Esophagus squamous epithelium (tissue), 5 donors: ENCODE data around the gene DOCK3. TPM values are rescaled to one million over a fixed set of nuclear protein-coding genes. Genes with fewer than 3 reads are reported as not detected.

ENCODE experiments used
- DNase-seq: peaks from one replicate; lab custom pipeline; 2025; lab: John Stamatoyannopoulos, UW
- H3K27ac ChIP-seq, 4 donors: fragments of 200-600 bp; sonication (generic); one replicate each; pipeline ENCODE4 v1.5.1; 2016 to 2019; ENCODE audit warnings: mild to moderate bottlenecking in 1 of 4
- H3K27me3 ChIP-seq, 4 donors: fragments of 200-600 bp; sonication (generic); 1 replicate in 3 of 4; 2 replicates in 1 of 4; pipeline versions ENCODE4 v1.5.1 to v1.6.0; 2017 to 2021; ENCODE audit warnings: antibody characterized with exemption in 1 of 4
- H3K36me3 ChIP-seq, 3 donors: fragments of 200-600 bp; sonication (generic); one replicate each; pipeline ENCODE4 v1.5.1; 2016 to 2019
- H3K4me1 ChIP-seq, 3 donors: fragments of 200-600 bp; sonication (generic); one replicate each; pipeline ENCODE4 v1.5.1; 2017 to 2019
- H3K4me3 ChIP-seq, 4 donors: fragments of 200-600 bp; sonication (generic); 1 replicate in 3 of 4; 2 replicates in 1 of 4; pipeline ENCODE4 v1.5.1; 2016 to 2019; ENCODE audit warnings: mild to moderate bottlenecking in 2 of 4, moderate library complexity in 1 of 4
- H3K9me3 ChIP-seq, 3 donors: fragments of 200-600 bp; sonication (generic); one replicate each; pipeline ENCODE4 v1.5.1; 2016 to 2019
- CTCF ChIP-seq, 6 experiments: fragments of 450-650 bp in 4 of 6; fragments of 200-600 bp in 2 of 6; sonication (generic) in 2 of 6; IDR thresholded peaks; one replicate each; pipeline ENCODE4 v1.5.1; 2016 to 2019; ENCODE audit warnings: antibody characterized with exemption in 6 of 6, mild to moderate bottlenecking in 4 of 6, moderate library complexity in 4 of 6
- POLR2A ChIP-seq, 4 donors: fragments of 450-650 bp; IDR thresholded peaks; one replicate each; pipeline ENCODE4 v1.6.1; 2017; ENCODE audit warnings: antibody characterized with exemption in 4 of 4, mild to moderate bottlenecking in 4 of 4, moderate library complexity in 3 of 4
- WGBS, 2 donors: methylation state at CpG; one replicate each; pipeline ENCODE4 v1.1.5; 2018; 5-methylcytosine and 5-hydroxymethylcytosine counted together
- intact Hi-C: fragments of 100-400 bp; cut with DNase I; formaldehyde crosslinking; loops from one replicate; pipeline ENCODE4 v1.15.0; 2022
- total RNA-seq, 4 donors: library from RNA; depleted of rRNA; stranded (reverse); fragments of >200 nt; gene quantifications; one replicate each; pipeline ENCODE4 v1.1.0, GENCODE V29; 2016
- donor health status: DM: yes; HTN: yes; CAD: no.

The DOCK3 gene
- total RNA-seq, 4 donors from 2014 or later, result 0.92 to 1.7 (median 1.4) TPM

GRCh38 chr3:50978991-50979667 lies 304.4 kb downstream of the DOCK3 start:
- H3K9me3 ChIP-seq, result no peaks in the 10 kb centered on the region
- DNase-seq, result no peak
- no peak overlapping the region for H3K27ac ChIP-seq
- H3K27me3 ChIP-seq, result no peaks in the 10 kb centered on the region
- WGBS, 2 donors, result 87 to 93% methylated on average over 15 of the region's 15 CpGs
- TF ChIP-seq POLR2A (IDR thresholded peaks at IDR 0.05) (no peak), CTCF (IDR thresholded peaks at IDR 0.05) (no peak)
- H3K36me3 ChIP-seq, result no peaks in the 10 kb centered on the region
- intact Hi-C loops, result no loop called here
- no peak overlapping the region for H3K4me3 ChIP-seq
- H3K4me1 ChIP-seq, result no peaks in the 10 kb centered on the region

GRCh38 chr3:50982540-50983325 lies 308.0 kb downstream of the DOCK3 start:
- TF ChIP-seq CTCF (IDR thresholded peaks at IDR 0.05), result no peak
- TF ChIP-seq POLR2A (IDR thresholded peaks at IDR 0.05), result no peak
- Histone ChIP-seq H3K9me3 (no peaks in the 10 kb centered on the region), H3K27me3 (no peaks in the 10 kb centered on the region), H3K36me3 (no peaks in the 10 kb centered on the region), H3K4me1 (no peaks in the 10 kb centered on the region), H3K27ac (no peak overlapping the region), H3K4me3 (no peak overlapping the region)
- 80% methylated on average over 2 of the region's 9 CpGs; no CpG with 5 or more reads in 1 of the 2 donors for WGBS, 2 donors
- no peak for DNase-seq
- intact Hi-C loops, result no loop called here

- Histone ChIP-seq H3K36me3 (no peaks in the 10 kb centered on the region), H3K27ac (no peak overlapping the region), H3K27me3 (no peaks in the 10 kb centered on the region), H3K4me1 (no peaks in the 10 kb centered on the region), H3K9me3 (no peaks in the 10 kb centered on the region), H3K4me3 (no peak overlapping the region)
- DNase-seq, result no peak
- intact Hi-C loops, result no loop called here
- no peak for TF ChIP-seq POLR2A (IDR thresholded peaks at IDR 0.05)
- no peak for TF ChIP-seq CTCF (IDR thresholded peaks at IDR 0.05)
- 60 to 77% methylated on average over 3 of the region's 5 CpGs for WGBS, 2 donors
Observed at GRCh38 chr3:50983887-50984286, 309.2 kb downstream of the DOCK3 start.

- 33 to 45% methylated on average over 1 of the region's 1 CpG for WGBS, 2 donors
- Histone ChIP-seq H3K4me3 (no peak overlapping the region), H3K36me3 (no peaks in the 10 kb centered on the region), H3K27ac (no peak overlapping the region), H3K4me1 (no peaks in the 10 kb centered on the region), H3K9me3 (no peaks in the 10 kb centered on the region), H3K27me3 (no peaks in the 10 kb centered on the region)
- intact Hi-C loops, result no loop called here
- TF ChIP-seq CTCF (IDR thresholded peaks at IDR 0.05) (no peak), POLR2A (IDR thresholded peaks at IDR 0.05) (no peak)
- no peak for DNase-seq
Observed at GRCh38 chr3:50985893-50986292, 311.2 kb downstream of the DOCK3 start.

- Histone ChIP-seq H3K27ac (no peak overlapping the region), H3K27me3 (no peaks in the 10 kb centered on the region), H3K9me3 (no peaks in the 10 kb centered on the region), H3K4me1 (no peaks in the 10 kb centered on the region), H3K36me3 (no peaks in the 10 kb centered on the region), H3K4me3 (no peak overlapping the region)
- DNase-seq, result no peak
- WGBS, 2 donors, result 52 to 62% methylated on average over 2 of the region's 2 CpGs
- intact Hi-C loops, result no loop called here
- TF ChIP-seq CTCF (IDR thresholded peaks at IDR 0.05) (no peak), POLR2A (IDR thresholded peaks at IDR 0.05) (no peak)
Observed at GRCh38 chr3:50986726-50987125, 312.0 kb downstream of the DOCK3 start.
